Heart left ventricle (tissue), 16 donors: Measurements from ENCODE around the gene KDM2A. TPM values are rescaled to one million over a fixed set of nuclear protein-coding genes. Genes with fewer than 3 reads are reported as not detected.

ENCODE experiments used
- ATAC-seq, 4 donors: fragments of 200-7000 bp; cut with Tn5 transposase; one replicate each; pipeline ENCODE4 v1.9.1; 2020 to 2022; ENCODE audit warnings: moderate library complexity in 4 of 4, mild to moderate bottlenecking in 3 of 4, moderate number of reproducible peaks in 1 of 4
- DNase-seq, 5 donors: peaks; one replicate each; pipeline ENCODE4 v3.0.0-alpha.2; 2020
- H3K27ac ChIP-seq, 12 donors: fragments of 200-600 bp; sonication (generic) in 4 of 12; one replicate each; pipeline versions ENCODE4 v1.5.0 to v1.8.0; 2016 to 2022; ENCODE audit warnings: mild to moderate bottlenecking in 2 of 12
- H3K27me3 ChIP-seq, 9 donors: fragments of 200-600 bp; sonication (generic) in 2 of 9; one replicate each; pipeline versions ENCODE4 v1.5.1 to v1.8.0; 2016 to 2022; ENCODE audit warnings: mild to moderate bottlenecking in 3 of 9
- H3K36me3 ChIP-seq, 9 donors: fragments of 200-600 bp; sonication (generic) in 2 of 9; one replicate each; pipeline versions ENCODE4 v1.5.0 to v1.8.0; 2018 to 2022; ENCODE audit warnings: mild to moderate bottlenecking in 2 of 9
- H3K4me1 ChIP-seq, 12 donors: fragments of 200-600 bp; sonication (generic) in 4 of 12; one replicate each; pipeline versions ENCODE4 v1.5.0 to v1.8.0; 2016 to 2022; ENCODE audit warnings: mild to moderate bottlenecking in 3 of 12
- H3K4me3 ChIP-seq, 12 donors: fragments of 200-600 bp; sonication (generic) in 4 of 12; one replicate each; pipeline versions ENCODE4 v1.5.0 to v1.8.0; 2017 to 2022; ENCODE audit warnings: mild to moderate bottlenecking in 9 of 12, moderate library complexity in 4 of 12
- H3K9me3 ChIP-seq, 12 donors: fragments of 200-600 bp; sonication (generic) in 4 of 12; one replicate each; pipeline versions ENCODE4 v1.5.0 to v1.8.0; 2016 to 2022; ENCODE audit warnings: mild to moderate bottlenecking in 1 of 12
- CTCF ChIP-seq, 12 donors: fragments of 200-600 bp; sonication (generic) in 4 of 12; IDR thresholded peaks; one replicate each; pipeline versions ENCODE4 v1.5.0 to v1.8.0; 2018 to 2022; ENCODE audit warnings: antibody characterized with exemption in 12 of 12, mild to moderate bottlenecking in 5 of 12
- POLR2A ChIP-seq, 2 donors: fragments of 450-650 bp; IDR thresholded peaks; one replicate each; pipeline ENCODE4 v1.6.1; 2017; ENCODE audit warnings: antibody characterized with exemption in 2 of 2, mild to moderate bottlenecking in 2 of 2, moderate library complexity in 2 of 2
- WGBS, 4 donors: extraction: QIAGEN DNeasy Blood & Tissue Kit in 2 of 4; methylation state at CpG; one replicate each; pipeline versions ENCODE4 v1.1.5 to v1.1.7; 2013 to 2018; 5-methylcytosine and 5-hydroxymethylcytosine counted together
- intact Hi-C, 10 donors: fragments of 100-400 bp; cut with DNase I; formaldehyde crosslinking; loops; one replicate each; pipeline versions ENCODE4 v1.11.1 to v1.14.2; 2022
- polyA plus RNA-seq, 2 donors: library from polyadenylated mRNA; stranded (reverse); fragments of 200-250 nt; gene quantifications; one replicate each; pipeline ENCODE4 v1.2.3, GENCODE V29; 2013
- total RNA-seq, 9 donors: library from RNA; depleted of rRNA in 2 of 9; stranded (reverse); fragments of >200 nt in 2 of 9; fragmentation: NEBNext Ultra II Directional in 3 of 9; extraction: Animal tissue kit (Norgen Biotek cat#: 25700) in 3 of 9; gene quantifications; one replicate each; pipeline versions ENCODE4 v1.1.0 to v1.2.4, GENCODE V29; 2016 to 2023
- donor health status: ischemic (EF 13 %, LVEDD 7.1; RV severe dilation, severe dysfunction).
- donor health status: healthy with polysubstance abuse.
- donor health status: DM: no; HTN: yes; CAD: no.
- donor health status: DM: no; HTN: no; CAD: no.
- donor health status: ischemic (EF 25% LVEDD 6.9; RV normal size, moderate dysfunction).
- donor health status: ischemic (EF 25% LVEDD 5.7; RV mildly dilated, moderate dysfunction).
- donor health status: healthy.
- donor health status: DM: yes; HTN: yes; CAD: no.
- donor health status: ischemic (EF 35%, LVEDD 5.7; RV mildly dilated, moderate dysfunction).
- donor health status: nonischemic (EF 11% LVEDD 7.7; RV severe dilation, severe dysfunction).
- donor health status: DM: yes; HTN: yes; CAD: no.
- donor health status: PGD.
- donor health status: ischemic (EF 29% LVEDD 5.4; RV normal size, mild dysfunction).
- donor health status: nonischemic (EF 23%, LVEDD 6.1; RV moderate dilation, normal function).

Gene KDM2A
- total and polyA plus RNA-seq, 11 donors = 23.4 to 66.4 (median 37.3) TPM

GRCh38 chr11:67306769-67307544, 187.9 kb downstream of the KDM2A start:
- intact Hi-C loops = no loop called here
- ATAC-seq = no peak
- no peak for TF ChIP-seq CTCF (IDR thresholded peaks at IDR 0.05)
- no peak for TF ChIP-seq POLR2A (IDR thresholded peaks at IDR 0.05)
- no peak for DNase-seq
- Histone ChIP-seq H3K4me1 (peaks cover 8 to 27% (median 20%) of the 10 kb centered on the region in 12 donors), H3K9me3 (no peaks in the 10 kb centered on the region), H3K27ac (no peak overlapping the region), H3K36me3 (peaks cover 0 to 41% (median 19%) of the 10 kb centered on the region in 9 donors), H3K4me3 (no peak overlapping the region), H3K27me3 (no peaks in the 10 kb centered on the region)
- 90 to 92% (median 91%) methylated on average over 18 to 19 of the region's 19 CpGs for WGBS, 4 donors

GRCh38 chr11:67307545-67308001, 188.5 kb downstream of the KDM2A start:
- H3K4me1 ChIP-seq = peaks cover 4 to 24% (median 14%) of the 10 kb centered on the region in 12 donors
- ATAC-seq (no peak), DNase-seq (no peak)
- 86 to 90% (median 88%) methylated on average over 10 to 12 of the region's 12 CpGs for WGBS, 4 donors
- H3K27ac ChIP-seq = no peak overlapping the region
- peaks cover 0 to 41% (median 19%) of the 10 kb centered on the region in 9 donors for H3K36me3 ChIP-seq
- no peaks in the 10 kb centered on the region for H3K9me3 ChIP-seq
- H3K27me3 ChIP-seq = no peaks in the 10 kb centered on the region
- H3K4me3 ChIP-seq = no peak overlapping the region
- TF ChIP-seq CTCF (IDR thresholded peaks at IDR 0.05) (no peak), POLR2A (IDR thresholded peaks at IDR 0.05) (no peak)
- intact Hi-C loops = no loop called here

Other genes with a start within 250 kb of the KDM2A start
- 10 to 100 TPM in 7 of 9 donors, 1 to 10 TPM in 2; 2.6 to 22.4 (median 13.1) TPM for gene PC, start 160.9 kb upstream of the KDM2A start, total RNA-seq
- gene PC, start 160.9 kb upstream of the KDM2A start, polyA plus RNA-seq = 10 to 100 TPM; 11.7 to 20.3 TPM
- gene C11orf86, start 144.0 kb upstream of the KDM2A start, total RNA-seq = not detected
- not detected for gene C11orf86, start 144.0 kb upstream of the KDM2A start, polyA plus RNA-seq
- gene SYT12, start 96.1 kb upstream of the KDM2A start, total RNA-seq = 1 to 10 TPM in 1 of 9 donors, under 1 TPM in 6, not detected in 2; 0.25 to 2.2 (median 0.40) TPM
- gene SYT12, start 96.1 kb upstream of the KDM2A start, polyA plus RNA-seq = under 1 TPM; 0.04 to 0.82 TPM
- gene RHOD, start 62.4 kb upstream of the KDM2A start, total RNA-seq = 100 to 1,000 TPM in 1 of 9 donors, 10 to 100 TPM in 8; 17.1 to 149 (median 36.8) TPM
- gene RHOD, start 62.4 kb upstream of the KDM2A start, polyA plus RNA-seq = 10 to 100 TPM; 79.2 to 86.2 TPM
- 100 to 1,000 TPM in 1 of 9 donors, 10 to 100 TPM in 8; 40.1 to 107 (median 49.6) TPM for gene GRK2, start 147.2 kb downstream of the KDM2A start, total RNA-seq
- 10 to 100 TPM; 55.6 to 63.8 TPM for gene GRK2, start 147.2 kb downstream of the KDM2A start, polyA plus RNA-seq
- gene ANKRD13D, start 170.0 kb downstream of the KDM2A start, total RNA-seq = 10 to 100 TPM in 6 of 9 donors, 1 to 10 TPM in 3; 7.6 to 43.6 (median 12.8) TPM
- gene ANKRD13D, start 170.0 kb downstream of the KDM2A start, polyA plus RNA-seq = 10 to 100 TPM; 12.3 to 17.6 TPM
- gene SSH3, start 184.3 kb downstream of the KDM2A start, total RNA-seq = 10 to 100 TPM; 10.8 to 23.9 (median 16.8) TPM
- 1 to 10 TPM; 8.1 to 9.4 TPM for gene SSH3, start 184.3 kb downstream of the KDM2A start, polyA plus RNA-seq
- 100 to 1,000 TPM in 1 of 9 donors, 10 to 100 TPM in 8; 36.0 to 131 (median 57.1) TPM for gene POLD4, start 234.3 kb downstream of the KDM2A start, total RNA-seq
- 100 to 1,000 TPM in 1 of 2 donors, 10 to 100 TPM in 1; 83.0 to 164 TPM for gene POLD4, start 234.3 kb downstream of the KDM2A start, polyA plus RNA-seq